HG03520 (cell line): ENCODE measurements around the gene DCTPP1.
"Not testable (repeated sequence)": the region's sequence is repeated elsewhere in the genome, so short reads cannot be mapped to it uniquely, and the experiment has no call there.

Source experiments
- ATAC-seq: cut with Tn5 transposase; IDR thresholded peaks from one replicate; pipeline ENCODE4 v1.9.1; 2021; ENCODE audit warnings: mild to moderate bottlenecking, moderate library complexity; ENCODE audit not compliant: unreplicated experiment

DCTPP1 gene

DNA sequence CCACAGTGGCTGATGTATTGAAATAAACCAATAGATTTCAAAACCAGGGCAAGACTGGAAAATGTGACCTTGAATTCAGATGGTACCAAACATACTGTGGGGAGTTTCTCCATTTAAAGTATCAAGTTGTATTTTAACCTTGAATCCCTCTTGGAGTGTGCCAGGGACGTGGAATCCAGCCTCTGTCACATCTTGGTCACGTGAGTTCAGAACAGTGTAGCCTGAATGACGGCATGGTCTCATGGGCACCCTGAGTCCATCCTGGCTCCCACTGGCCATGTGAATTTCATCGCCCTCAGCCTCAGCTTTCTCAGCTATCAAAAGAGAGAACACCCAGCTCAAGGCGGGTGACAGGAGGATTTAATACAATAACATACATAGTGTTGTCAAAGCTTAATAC is 15.7 kb downstream of the DCTPP1 start:
- ATAC-seq = no peak

DNA sequence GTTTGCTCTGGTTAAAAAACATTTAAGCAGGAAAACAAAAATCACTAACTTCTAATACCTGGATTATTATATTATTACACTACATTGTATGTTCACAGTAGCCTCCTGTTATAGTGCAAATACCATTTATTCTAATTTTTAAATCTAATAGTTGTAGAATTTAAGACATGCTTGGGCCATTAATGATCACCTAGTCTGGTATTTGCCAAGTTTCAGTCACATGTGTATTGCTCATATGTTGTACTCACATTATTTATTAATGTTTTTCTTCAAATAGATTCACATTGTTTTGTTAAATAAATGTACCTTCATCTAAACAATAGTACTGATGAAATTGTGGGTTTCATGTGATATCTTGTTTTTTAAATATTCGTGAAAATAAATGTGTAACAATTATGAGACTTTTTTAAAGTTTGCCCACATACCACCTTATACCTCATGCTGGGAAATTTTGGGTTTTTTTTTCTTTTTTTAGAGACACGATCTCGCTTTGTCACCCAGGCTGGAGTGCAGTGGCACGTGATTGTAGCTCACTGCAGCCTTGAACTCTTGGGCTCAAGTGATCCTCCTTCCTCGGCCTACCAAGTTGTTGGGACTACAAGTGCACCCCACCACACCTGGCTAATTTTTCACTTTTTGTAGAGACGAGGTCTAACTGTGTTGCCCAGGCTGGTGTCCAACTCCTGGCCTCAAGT is 16.6 kb downstream of the DCTPP1 start:
- no peak for ATAC-seq

DNA sequence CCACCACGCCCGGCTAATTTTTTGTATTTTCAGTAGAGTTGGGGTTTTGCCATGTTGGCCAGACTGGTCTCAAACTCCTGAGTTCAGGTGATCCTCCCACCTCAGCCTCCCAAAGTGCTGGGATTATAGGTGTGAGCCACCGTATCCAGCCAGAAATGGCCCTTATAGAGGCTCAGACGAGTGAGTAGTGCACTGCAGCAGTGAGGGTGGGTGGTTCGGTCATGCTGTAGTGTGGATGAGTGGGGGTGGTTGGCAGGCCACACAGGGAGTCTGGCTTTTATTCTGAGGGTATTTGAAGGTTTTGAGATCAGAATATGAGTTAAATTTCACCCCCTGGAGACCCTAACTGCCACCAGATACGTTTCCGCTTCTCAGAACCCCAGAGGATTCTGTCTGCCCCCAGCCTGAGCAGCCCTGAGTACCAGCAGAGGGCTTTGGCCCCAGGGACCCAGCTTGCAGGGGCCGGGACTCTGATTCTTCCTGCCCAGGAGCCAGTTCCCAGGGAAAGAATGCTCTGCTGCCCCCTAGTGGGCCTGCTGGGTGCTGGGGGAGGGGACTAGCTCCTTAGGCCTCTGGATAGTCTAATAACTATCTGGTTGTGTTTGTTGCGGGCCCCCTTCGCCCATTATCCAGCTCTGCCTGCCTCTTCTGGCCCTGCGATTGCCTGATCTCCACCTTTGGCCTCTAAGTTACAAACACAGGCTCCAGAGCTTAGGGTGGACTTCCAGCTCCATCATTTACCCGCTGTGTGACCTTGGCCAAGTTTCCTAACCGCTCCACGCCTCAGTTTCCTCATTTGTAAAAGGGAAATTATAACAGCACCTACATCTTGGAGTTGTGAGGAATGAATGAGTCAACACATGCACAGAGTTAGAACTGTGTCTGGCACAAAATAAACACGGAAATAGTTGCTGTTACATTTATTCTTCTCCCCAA is 20.4 kb downstream of the DCTPP1 start:
- no peak for ATAC-seq

DNA sequence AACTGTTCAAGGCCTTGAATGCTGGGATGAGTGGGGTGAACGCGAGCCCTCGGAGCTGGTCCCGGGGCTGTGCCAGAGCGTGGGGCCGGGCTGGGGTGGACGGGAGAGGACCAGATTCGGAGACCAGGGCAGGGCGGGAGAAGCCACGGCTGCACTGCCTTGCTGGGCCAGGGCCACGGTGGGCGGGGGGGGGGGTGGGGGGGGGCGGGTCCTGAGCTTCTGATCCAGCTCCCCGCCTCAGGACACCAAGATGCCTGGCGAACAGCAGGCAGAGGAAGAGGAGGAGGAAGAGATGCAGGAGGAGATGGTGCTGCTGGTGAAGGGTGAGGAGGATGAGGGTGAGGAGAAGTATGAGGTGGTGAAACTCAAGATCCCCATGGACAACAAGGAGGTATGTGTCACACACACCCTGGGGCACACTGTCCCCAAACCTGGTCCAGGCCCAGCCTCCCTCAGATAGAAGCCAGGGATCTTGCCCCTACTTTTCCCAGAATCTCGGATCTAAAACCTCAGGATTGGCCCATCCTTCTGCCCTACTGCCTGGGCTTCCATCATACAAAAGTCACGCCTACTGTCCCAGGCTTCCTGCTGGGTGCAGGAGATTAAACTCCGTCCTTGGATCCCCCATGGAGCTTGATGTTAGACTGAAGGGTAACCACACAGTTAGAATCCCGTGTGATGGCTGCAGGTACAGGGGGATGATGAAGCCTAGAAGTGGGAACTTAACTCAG is 21.9 kb downstream of the DCTPP1 start:
- ATAC-seq = no peak

DNA sequence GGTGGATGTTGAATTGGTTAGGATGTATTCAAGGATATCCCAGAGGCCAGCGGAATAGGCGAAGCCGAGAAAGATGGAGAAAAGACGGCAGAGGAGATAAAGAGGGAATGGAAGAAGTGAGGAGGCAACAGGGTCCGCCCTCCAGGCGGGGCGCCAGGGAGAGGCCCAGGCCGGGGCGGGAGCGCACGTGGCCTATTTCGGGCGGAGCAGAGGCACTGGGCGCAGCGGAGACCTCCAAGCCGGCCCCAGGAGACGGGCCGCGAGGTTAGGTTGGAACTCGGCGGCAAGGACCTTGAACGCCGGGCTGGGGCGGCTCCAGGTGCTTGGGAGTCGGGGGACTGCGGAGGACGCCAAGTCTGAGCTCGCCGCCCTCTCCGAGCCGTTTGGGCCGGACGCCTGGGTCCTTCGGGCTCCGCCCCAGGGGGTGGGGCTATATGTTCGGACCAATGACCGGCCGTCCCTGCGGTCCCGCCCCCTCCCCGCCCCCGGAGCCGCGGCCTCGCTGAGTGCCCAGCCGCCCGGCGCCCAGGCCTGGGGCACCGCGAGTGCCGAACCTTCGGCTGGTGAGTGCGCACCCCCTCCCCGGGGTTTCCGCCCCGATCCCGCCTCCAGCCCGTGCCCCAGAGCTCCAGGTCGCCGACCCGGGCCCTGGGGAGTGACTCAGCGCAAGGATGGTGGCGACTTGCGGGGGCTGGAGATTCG is 22.6 kb downstream of the DCTPP1 start, which contains the start of gene ZNF771:
Gene ZNF771, plus strand, starts transcription at position 505 of the 702 bp plus-strand sequence. CDS start 448 bp downstream, outside the sequence.
- ATAC-seq = peak; percentile 55

DNA sequence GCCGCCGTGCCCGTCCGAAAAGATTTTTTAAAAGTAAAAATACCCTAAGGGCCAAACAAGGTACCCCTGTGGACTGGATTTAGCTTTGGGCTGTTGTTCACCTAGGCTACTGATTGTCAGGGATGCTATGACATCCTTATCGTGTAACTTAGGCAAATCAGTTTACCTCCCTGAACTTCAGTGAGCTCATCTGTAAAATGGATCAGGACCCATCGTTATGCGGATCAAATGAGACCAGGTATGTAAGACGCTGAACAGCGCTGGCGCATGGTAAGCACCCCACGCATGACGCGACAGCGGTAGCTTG is 23.1 kb downstream of the DCTPP1 start:
- ATAC-seq = no peak

DNA sequence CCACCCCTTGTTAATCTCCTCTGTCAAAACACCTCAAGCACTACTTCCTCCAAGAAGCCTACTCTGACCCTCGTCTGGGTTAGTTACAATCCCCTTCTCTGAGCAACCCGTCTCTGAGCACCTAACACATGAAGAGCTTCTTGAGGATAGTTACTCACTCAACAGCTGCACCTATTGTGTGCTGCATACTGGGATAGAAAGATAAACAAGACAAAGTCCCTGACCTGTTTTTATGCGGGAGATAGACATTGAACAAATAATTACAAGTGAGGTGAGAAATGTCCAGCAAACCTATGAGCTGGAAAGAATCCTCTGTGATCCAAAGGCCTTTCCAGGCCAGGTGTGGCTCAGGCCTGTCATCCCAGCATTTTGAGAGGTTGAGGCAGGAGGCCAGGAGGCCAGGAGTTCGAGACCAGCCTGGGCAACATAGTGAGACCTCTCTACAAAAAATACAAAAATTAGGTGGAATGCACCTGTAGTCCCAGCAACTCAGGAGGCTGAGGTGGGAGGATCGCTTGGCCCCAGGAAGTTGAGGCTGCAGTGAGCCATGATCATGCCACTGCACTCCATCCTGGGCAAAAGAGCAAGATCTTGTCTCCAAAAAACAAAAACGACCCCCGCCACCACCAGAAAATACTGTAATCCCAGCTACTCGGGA is 27.9 kb downstream of the DCTPP1 start:
- no peak for ATAC-seq

DNA sequence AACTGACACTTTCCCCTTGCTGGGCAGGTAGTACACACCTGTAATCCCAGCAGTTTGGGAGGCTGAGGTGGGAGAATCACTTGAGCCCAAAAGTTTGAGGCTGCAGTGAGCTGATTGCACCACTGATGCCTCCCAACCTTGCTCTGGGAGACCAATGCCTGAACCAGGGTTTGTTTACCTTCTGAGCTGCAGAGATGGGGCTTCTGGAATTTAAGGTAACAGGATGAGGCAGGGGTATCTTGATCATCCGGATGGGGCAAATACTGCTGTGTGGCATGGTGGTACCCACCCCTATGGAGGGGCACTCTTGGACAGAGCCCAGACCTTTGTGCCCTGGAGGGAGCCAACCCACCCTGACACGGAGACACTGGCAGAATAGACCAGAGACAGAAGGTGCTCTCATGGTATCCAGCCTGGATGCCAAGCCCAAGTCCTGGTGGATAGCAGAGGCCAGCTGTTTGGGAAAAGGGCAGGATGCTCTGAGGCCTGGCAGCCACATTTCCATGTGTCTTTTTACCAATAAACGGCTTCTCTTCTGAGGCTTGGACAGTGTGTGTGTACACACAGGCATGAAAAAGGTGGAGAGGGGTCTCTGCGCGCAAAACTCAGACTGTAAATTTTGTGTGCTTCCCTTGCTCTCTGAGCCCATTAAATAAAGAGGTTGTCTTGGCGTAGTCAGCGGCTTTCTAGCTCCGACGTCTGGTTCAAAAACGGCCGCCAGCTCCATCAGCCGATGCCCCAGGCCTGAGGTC is 30.2 kb downstream of the DCTPP1 start:
- ATAC-seq = no peak

DNA sequence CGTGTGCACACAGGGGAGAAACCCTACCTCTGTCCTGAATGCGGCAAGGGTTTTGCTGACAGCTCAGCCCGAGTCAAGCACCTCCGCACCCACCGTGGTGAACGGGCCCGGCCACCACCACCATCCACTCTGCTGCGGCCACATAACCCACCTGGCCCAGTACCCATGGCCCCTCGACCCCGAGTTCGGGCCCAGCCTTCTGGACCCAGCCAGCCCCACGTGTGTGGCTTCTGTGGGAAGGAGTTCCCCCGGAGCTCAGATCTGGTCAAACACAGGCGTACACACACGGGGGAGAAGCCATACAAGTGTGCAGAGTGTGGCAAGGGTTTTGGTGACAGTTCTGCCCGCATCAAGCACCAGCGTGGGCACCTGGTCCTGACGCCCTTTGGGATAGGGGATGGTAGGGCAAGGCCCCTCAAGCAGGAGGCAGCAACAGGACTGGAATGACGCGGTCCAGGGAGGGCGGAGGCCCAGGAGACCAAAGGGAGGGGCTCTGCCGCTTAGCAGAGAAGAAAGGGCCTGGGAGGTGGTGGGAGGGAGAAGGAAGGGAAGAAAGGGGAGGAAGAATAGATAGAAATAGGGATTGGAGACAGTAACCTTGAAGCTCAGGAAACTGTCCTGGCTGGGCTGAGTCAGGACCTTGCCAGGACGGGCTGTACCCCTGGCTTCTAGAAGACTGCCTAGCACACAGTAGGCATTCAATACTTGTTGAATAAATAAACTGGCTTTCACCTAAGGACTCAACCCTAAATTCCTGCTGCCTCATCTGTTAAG is 31.0 kb downstream of the DCTPP1 start:
- ATAC-seq = no peak

DNA sequence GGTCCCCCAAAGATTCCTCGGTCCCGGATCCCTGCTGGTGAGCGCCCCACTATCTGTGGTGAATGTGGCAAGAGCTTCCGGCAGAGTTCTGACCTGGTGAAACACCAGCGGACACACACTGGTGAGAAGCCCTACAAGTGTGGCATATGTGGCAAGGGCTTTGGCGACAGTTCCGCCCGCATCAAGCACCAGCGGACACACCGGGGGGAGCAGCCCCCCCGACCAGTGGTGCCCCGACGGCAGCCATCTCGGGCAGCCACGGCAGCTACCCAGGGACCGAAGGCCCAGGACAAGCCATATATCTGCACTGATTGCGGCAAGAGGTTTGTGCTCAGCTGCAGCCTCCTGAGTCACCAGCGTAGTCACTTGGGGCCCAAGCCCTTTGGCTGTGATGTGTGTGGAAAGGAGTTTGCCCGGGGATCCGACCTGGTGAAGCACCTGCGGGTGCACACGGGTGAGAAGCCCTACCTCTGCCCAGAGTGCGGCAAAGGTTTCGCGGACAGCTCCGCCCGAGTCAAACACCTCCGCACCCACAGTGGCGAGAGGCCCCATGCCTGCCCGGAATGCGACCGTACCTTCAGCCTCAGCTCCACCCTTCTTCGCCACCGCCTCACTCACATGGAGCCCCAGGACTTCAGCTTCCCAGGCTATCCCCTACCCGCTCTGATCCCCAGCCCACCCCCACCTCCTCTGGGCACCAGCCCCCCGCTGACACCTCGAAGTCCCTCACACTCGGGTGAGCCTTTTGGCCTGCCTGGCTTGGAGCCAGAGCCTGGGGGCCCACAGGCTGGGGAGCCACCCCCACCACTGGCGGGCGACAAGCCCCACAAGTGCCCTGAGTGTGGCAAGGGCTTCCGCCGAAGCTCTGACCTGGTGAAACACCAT is 31.8 kb downstream of the DCTPP1 start:
- no peak for ATAC-seq

DNA sequence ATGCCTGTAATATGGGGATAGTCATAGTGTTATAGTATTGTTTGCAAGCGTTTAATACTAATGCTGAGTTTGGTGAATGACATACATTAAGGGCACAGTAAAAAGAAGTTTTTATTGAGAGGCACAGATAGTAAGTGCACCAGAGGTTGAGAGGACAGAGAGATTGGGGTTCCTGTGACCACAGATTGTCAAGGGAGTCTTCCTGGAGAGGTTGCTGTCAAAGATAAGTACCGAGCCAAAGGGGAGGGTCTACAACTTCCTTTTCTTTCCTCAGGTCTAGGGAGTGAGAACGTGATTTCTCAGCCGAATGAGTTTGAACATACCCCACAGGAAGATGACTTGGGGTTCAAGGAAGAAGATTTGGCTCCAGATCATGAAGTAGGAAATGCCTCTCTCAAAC is 32.8 kb downstream of the DCTPP1 start:
- ATAC-seq = no peak

DNA sequence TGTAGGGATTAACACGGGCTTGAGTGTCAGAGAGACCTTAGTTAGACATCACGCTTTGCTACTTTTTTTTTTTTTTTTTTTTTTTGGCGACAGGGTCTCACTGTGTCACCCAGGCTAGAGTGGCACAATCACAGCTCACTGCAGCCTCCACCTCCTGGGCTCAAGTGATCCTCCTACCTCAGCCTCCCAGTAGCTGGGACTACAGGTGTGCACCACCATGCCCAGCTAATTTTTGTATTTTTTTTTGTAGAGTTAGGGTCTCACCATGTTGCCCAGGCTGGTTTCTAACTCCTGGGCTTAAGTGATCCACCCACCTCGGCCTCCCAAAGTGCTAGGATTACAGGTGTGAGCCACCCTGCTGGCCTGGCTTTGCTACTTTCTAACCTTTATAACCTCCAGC is 33.2 kb downstream of the DCTPP1 start:
- not testable (repeated sequence) for ATAC-seq

DNA sequence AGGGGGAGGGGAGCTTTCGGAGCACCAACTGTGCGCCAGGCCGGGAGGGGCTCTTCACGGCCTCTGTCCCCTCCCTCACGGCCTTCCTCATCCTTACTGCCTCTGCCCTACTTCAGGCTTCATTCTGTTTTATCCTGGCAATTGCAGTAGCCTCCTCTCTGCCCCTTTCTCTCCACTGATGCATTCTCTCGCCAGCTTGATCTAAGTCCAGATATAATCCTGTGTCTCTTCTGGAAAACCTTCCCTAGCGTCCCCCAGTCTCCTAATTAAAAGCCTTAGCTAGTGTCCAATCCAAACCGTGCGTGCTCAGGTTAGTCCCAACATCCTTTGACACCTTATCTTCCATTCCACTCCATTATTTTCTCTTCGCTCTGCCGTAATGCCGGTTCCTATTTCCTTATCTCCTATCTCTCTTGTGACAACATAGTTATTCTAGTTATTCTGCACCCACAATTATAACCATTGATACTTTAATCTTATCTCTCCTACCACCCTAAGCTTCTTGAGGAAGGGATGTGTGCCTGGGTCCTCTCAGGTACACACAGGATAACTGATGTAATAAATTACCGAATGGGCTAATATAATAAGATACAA is 33.7 kb downstream of the DCTPP1 start:
- no peak for ATAC-seq

DNA sequence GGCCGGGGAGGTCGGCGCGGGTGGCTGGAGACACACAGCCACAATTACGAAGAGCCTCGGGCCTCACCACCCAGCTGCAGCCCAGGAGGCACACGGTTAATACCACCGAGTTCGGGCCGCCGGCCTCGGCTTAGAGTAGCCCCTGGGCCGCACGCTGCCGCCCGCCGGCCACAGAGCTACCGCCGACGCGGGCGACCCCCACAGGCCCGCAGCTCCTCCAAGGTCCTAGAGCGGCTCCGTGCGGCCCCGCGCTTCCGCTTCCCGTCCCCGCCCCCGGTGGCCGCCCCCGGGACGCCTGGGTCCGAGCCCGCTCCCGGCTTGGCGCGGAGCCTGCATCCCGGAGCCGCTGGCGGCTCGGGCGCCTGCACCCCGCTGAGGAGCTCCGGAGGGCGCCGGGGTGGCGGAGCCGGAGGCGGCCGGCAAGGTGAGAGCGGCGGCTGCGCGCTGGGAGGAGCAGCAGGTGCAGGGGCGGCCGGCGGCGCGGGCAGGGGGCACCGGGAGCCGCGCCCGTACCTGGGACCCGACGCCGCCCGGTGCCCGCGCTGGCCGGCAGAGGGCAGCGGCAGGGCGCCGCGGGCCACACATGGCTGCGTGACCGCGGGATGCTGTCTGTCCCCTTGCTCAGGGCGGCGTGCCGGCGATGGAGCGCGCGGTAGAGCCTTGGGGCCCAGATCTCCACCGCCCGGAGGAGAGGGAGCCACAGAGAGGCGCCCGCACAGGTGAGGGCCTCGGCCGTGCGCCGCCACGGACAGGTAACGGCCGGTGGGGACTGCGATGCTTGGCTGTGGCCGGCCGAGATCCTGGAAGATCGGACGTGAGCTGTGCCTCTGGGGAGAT is 34.5 kb downstream of the DCTPP1 start, which contains the start of gene ZNF48:
Gene ZNF48, plus strand, starts transcription at position 266 of the 837 bp plus-strand sequence. Its CDS starts 375 bp downstream, at position 641.
- peak; percentile 36 for ATAC-seq

DNA sequence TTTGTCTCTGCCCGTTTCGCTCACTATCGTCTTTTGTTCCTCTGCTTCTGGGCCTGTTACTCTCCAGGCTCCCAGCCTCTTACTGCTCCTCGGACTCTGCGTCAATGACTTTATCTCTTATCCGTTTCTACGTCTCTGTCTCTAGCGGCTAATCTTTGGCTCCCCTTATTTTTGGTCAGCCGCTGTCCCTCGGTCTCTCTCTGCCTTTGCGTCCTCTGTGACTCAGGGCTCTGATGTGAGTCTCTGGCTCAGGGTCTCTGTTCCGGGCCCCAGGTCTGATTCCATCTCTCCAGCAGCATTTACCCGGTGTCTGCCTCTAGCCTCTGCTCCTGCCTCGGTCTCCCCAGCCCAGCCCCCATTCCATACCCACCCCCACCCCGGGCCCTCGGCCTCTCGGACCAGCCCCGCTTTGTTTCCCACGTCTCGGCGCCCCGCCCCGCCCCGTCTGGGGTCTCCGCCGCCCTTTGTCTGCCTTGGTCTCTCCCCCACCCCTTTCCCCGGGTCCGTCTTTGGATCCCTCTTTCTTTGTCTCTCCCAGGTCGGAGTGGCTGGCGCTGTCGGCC is 35.2 kb downstream of the DCTPP1 start:
- ATAC-seq = no peak

DNA sequence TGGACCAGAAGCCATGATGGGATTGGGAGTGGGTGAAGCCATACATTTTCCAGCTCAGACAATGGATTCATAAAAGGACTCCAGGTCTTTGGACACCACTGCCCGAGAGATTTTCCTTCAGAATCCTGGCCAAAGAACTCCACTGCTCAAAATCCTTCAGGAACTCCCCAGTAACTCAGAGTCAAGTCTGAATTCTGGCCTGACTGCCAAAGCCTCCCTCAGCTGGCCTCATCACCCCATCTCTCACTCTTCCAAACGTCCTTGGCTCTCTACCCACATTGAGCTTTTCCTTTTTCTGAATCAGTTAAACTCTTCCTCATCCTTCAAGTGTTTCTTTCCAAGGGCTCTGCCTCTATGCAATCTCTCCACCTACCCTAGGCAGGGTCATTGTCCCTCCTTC is 46.3 kb downstream of the DCTPP1 start:
- ATAC-seq = no peak
